IPS-20b (cell line): Measurements from ENCODE around the gene SMARCE1.

Experiments
- H3K27ac ChIP-seq: one replicate; pipeline ENCODE4 v1.5.1; 2013; ENCODE audit warnings: low read length
- H3K27me3 ChIP-seq: 2 replicates; pipeline ENCODE4 v1.6.1; 2013; ENCODE audit warnings: mild to moderate bottlenecking, low read length, inconsistent platforms; ENCODE audit not compliant: insufficient read depth
- H3K36me3 ChIP-seq: 2 replicates; pipeline ENCODE4 v1.6.1; 2013; ENCODE audit warnings: low read depth, mild to moderate bottlenecking, inconsistent platforms, low read length, moderate library complexity; ENCODE audit not compliant: insufficient read depth
- H3K4me1 ChIP-seq: 2 replicates; pipeline ENCODE4 v1.6.1; 2013; ENCODE audit warnings: mild to moderate bottlenecking, control low read depth, inconsistent platforms, low read length, moderate library complexity; ENCODE audit not compliant: insufficient read depth
- H3K4me3 ChIP-seq: 2 replicates; pipeline ENCODE4 v1.5.1; 2013; ENCODE audit warnings: mild to moderate bottlenecking, low read length, inconsistent platforms
- H3K9ac ChIP-seq: 2 replicates; pipeline ENCODE4 v1.6.1; 2013; ENCODE audit warnings: low read depth, mild to moderate bottlenecking, inconsistent platforms, low read length, moderate library complexity
- H3K9me3 ChIP-seq: 2 replicates; pipeline ENCODE4 v1.6.1; 2013; ENCODE audit warnings: mild to moderate bottlenecking, low read depth, low read length, inconsistent platforms; ENCODE audit not compliant: insufficient read depth

SMARCE1 gene

DNA sequence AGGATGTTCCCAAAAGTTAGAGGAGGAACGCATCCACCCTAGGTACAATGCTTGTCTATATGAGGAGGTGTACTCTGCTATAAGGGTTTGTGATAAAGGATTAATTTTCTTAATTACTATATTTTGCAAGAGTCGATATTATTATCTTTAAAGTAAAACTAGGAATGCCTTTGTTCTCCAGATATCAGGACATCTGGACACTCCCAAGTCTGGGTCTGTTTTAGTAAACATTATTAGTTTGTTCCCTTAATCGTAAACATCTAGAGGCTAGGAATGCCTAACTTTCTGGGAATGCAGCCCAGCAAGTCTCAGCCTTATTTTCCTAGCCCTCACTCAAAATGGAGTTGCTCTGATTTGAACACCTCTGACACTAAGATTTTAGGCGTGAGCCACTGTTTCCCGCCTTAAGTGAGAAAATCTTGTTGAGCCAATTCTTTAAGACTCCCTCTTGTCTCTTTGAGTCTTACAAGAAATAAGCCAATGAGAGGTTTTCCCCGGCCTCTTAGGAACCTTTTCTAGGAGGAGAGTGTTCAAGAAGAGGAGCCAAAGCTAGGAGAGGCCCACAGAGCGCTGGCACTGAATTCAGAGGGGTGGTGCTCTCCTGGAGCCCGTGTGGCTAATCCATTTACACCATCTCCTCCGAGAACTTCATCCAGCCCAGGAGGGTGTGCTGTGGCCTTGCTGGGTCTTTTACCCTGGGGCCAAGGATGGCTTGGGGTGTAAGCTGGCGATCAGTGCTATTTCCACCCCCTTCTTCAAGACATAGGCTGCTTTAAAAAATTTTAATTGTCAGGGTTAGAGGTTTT lies 40.9 kb downstream of the SMARCE1 start:
- Histone ChIP-seq H3K27me3 (no peaks in the 10 kb centered on the region), H3K9ac (no peak overlapping the region), H3K4me1 (no peaks in the 10 kb centered on the region), H3K4me3 (no peak overlapping the region), H3K27ac (no peak overlapping the region), H3K36me3 (no peaks in the 10 kb centered on the region), H3K9me3 (no peaks in the 10 kb centered on the region)

DNA sequence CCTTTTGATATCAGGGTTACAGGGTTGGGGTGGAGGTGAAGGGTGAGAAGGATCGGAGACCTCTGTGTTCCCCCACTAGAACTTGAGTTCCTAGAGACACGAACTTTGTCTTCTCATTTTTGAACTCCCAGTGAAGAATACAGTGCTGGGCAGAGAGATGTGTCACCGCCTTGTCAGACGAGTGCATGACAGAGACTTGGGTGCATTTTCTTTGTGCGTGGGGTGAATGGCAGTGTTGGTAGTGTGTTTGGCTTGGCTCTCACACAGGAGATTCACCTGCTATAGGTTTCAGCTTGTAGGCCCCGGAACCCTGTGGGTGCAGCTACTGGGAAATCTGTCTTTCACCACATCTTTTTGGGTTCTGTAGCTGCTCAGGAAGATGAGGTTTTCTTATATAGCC lies 42.3 kb downstream of the SMARCE1 start:
- no peak overlapping the region for H3K9ac ChIP-seq
- no peak overlapping the region for H3K27ac ChIP-seq
- H3K4me1 ChIP-seq = no peaks in the 10 kb centered on the region
- no peaks in the 10 kb centered on the region for H3K9me3 ChIP-seq
- no peaks in the 10 kb centered on the region for H3K27me3 ChIP-seq
- H3K4me3 ChIP-seq = no peak overlapping the region
- H3K36me3 ChIP-seq = no peaks in the 10 kb centered on the region

DNA sequence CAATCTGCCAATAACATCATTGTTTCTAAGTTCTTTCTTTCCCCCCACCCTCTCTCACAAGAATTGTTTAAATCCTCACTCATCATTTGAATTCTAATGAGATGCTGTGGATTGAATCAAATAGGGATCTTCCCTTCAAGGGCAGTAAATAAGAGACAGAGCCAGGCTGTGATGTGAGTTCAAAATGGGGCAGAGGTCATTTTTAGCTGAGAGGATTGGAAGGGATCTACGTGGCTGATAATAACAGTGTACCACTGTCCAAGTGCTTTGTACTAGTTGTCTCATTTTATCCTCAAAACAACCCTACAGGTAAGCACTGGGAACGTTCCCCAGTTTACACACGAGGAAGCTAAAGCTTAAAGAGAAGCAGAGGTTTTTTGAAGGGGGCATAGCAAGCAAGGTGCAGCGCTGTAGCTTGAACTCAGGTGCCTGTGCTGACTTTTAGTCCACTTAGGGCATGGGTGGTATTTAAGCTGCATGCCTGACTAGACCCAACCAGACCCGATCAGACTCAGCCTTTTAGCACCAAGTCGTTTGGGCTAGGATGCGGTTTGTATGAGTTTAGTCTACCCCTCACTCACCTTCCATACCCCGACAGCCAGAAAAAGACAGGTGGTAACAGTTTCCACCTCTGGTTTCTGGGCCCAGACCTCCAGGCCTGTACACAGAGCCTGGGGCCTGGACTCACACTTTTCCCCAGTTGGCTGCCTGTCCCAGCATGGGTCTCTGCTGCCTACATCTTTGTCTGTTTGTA lies 43.1 kb downstream of the SMARCE1 start:
- Histone ChIP-seq H3K27ac (no peak overlapping the region), H3K9ac (no peak overlapping the region), H3K9me3 (no peaks in the 10 kb centered on the region), H3K4me1 (no peaks in the 10 kb centered on the region), H3K36me3 (no peaks in the 10 kb centered on the region), H3K27me3 (no peaks in the 10 kb centered on the region), H3K4me3 (no peak overlapping the region)

DNA sequence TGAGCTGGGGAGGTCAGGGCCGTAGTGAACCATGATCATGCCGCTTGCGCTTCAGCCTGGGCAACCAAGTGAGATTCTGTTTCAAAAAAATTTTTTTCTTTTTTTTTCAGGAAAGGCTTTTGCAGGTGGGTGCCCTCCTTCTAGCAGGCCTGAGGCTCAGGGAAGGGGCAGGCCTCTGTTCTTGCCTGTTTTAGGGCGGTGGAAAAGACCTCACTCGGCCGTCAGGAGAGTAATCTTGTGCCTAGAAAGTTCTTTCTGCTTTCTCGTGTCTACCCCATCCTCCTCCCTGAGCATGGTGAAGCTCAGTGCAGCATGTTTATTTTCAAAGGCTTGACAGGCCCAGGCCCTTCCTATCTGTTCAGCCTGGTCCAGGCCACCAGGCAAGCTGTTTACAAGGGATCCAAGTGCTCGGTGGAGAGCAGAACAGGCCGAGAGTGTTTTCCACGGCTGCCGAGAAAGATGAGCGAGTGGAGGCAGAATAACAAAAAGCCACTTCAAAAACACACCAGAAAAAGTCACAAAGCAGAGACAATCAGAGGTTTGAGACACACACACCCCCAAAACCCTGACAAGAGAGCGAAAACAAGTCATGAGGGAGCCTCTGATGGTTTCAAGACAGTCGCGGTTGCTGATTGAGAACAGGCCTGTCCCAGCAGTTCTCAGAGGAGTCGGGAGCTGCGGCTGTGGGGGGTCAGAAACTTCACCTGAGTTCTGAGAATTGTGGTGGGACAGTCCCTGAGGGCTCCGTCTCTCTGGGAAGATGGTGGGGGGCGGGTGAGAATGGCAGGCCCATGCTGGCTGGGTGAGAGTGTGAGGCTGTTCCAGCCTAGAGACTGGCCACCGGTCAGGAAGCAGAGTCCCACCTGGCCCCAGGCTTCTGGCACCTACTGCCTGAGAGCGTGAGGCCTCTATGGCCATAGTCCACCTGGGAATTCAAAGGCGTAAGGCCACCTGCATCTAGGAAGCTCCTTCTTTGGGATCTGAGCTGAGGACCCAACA lies 44.9 kb downstream of the SMARCE1 start:
- H3K27ac ChIP-seq = no peak overlapping the region
- H3K27me3 ChIP-seq = no peaks in the 10 kb centered on the region
- H3K36me3 ChIP-seq = no peaks in the 10 kb centered on the region
- H3K9ac ChIP-seq = no peak overlapping the region
- no peaks in the 10 kb centered on the region for H3K4me1 ChIP-seq
- H3K9me3 ChIP-seq = no peaks in the 10 kb centered on the region
- H3K4me3 ChIP-seq = no peak overlapping the region

DNA sequence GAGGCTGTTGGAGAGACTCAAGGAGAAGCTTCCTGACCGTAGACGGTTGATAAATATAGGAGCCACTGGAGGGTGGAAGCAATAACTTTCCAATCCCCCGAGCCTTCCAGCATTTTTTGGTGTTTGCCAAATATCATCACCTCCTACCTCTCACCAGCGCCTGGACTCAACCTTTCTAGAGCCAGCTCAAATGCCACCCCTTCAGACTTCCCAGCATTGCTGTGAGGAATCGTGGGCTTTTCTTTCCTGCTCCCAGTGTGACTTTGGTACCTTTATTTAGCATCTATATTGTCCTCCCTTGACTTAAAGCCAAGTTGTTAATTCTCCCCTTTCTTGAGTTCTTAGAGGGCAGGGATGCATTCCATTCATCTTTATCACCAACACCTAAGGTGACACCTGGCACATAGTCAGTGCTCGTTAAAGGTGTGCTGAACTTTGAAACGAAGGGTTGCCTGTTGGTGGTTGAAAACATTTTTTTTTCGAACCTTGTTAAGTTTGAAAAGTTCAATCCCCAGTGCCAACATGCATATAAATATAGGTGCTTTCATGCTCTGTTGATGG lies 47.1 kb downstream of the SMARCE1 start:
- no peak overlapping the region for H3K9ac ChIP-seq
- H3K27me3 ChIP-seq = no peaks in the 10 kb centered on the region
- H3K4me3 ChIP-seq = no peak overlapping the region
- H3K4me1 ChIP-seq = no peaks in the 10 kb centered on the region
- no peak overlapping the region for H3K27ac ChIP-seq
- no peaks in the 10 kb centered on the region for H3K36me3 ChIP-seq
- no peaks in the 10 kb centered on the region for H3K9me3 ChIP-seq

DNA sequence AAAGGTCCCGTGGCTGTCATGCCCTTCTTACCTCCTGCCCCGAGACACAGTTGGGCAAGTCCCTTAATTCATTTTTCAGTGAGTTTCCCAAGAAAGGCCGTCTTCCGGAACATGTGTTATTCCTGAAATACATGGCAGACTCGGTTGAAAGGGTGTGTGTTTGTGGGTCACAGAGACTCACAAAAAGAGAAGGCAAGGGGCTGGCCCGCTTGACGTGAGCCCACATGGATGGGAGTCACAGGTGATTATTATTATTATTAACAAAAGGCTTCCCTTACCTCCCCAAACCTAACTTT lies 48.2 kb downstream of the SMARCE1 start:
- Histone ChIP-seq H3K4me3 (no peak overlapping the region), H3K9me3 (no peaks in the 10 kb centered on the region), H3K27ac (no peak overlapping the region), H3K27me3 (no peaks in the 10 kb centered on the region), H3K9ac (no peak overlapping the region), H3K4me1 (no peaks in the 10 kb centered on the region), H3K36me3 (no peaks in the 10 kb centered on the region)

DNA sequence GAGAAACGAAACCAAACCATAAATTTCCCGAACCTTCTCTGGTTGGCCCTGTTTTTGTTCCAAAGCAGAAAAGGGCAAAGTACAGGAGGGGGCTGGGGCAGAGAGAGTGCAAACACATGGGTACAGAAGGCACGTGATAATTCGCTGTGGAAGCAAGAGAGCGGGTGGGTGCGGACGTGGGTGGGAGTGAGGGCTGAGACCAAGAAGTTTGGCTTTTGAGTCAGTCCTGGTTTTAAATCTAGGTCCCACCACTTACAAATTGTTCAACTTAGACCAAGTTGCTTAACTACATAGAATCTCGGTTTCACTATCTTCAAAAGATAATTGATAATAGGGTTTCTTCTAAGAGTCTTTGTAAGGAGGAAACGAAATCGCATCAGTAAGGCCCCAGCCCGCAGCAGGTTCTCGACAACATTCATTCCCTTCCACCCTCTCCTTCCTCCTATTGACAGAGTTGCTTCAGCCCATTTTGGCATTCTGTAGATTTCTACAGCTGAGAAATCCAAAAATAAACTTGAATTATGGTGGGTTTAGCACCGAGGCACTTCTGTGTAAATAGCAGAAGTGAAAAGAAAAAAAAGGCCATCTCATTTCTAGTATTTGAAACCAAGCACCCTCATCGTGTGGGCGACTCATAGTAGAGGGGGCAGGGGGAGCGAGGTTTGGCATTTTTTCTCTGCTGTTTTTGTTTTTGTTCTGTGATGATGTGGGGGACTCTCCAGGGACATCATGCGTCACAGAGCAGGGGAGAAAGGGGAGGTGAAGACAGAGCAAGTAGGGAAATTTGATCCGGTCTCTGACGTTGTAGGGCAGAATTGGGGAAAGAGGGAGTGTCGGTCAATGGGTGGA lies 48.8 kb downstream of the SMARCE1 start:
- no peaks in the 10 kb centered on the region for H3K27me3 ChIP-seq
- H3K4me1 ChIP-seq = no peaks in the 10 kb centered on the region
- H3K27ac ChIP-seq = no peak overlapping the region
- no peaks in the 10 kb centered on the region for H3K9me3 ChIP-seq
- no peaks in the 10 kb centered on the region for H3K36me3 ChIP-seq
- H3K9ac ChIP-seq = no peak overlapping the region
- no peak overlapping the region for H3K4me3 ChIP-seq

DNA sequence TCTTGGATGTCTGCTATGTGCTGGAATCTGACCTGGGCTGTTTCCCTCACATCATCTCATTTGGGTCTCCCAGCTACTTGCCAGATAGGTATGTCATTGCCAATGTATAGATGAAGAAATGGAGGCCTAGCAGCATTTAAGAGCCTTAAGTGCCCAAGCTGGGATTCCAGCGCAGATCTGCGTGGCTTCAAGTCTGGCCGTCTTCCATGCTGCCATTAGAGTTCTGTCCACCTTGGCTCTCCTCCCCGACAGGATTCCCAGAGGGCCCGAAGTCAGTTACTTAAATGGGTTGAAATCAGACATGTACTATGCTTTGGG lies 49.4 kb downstream of the SMARCE1 start:
- Histone ChIP-seq H3K4me1 (no peaks in the 10 kb centered on the region), H3K4me3 (no peak overlapping the region), H3K36me3 (no peaks in the 10 kb centered on the region), H3K27me3 (no peaks in the 10 kb centered on the region), H3K27ac (no peak overlapping the region), H3K9me3 (no peaks in the 10 kb centered on the region), H3K9ac (no peak overlapping the region)

DNA sequence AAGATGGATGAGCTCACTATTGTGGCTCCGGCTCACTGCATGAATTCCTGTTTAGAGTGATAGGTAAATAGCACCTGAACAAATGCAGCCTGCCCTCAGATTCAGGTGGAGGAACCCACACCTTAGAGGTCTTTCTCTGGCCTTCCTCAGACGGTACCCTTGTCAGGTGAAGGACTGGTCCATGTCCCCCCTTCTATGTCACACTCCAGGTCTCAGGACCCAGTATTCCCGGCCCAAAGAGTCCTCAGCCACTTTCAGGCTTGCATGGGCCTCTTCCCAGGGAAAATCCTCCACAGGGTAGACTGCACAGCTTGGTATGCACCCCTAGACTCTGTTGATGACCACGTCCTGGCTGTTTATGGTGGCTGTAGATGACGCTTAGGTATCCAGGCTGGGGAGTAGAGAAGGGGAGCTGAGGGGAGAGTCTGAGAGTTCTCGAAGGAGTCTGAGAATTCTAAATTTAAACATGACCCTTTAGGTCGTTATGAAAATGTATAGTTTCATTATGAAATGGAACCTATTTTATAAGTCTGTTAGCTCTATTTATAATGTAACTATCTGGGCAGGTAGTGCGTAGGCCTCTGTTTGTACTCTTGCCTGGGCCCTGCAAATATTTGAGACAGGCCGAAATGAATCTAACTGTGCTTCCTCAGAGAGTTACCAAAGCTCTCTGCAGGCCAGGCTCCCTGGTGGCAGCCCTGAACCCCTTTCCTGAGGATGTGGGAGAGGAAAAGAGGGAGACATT lies 49.9 kb downstream of the SMARCE1 start:
- H3K36me3 ChIP-seq = no peaks in the 10 kb centered on the region
- no peaks in the 10 kb centered on the region for H3K9me3 ChIP-seq
- H3K9ac ChIP-seq = no peak overlapping the region
- H3K27ac ChIP-seq = no peak overlapping the region
- H3K4me1 ChIP-seq = no peaks in the 10 kb centered on the region
- H3K27me3 ChIP-seq = no peaks in the 10 kb centered on the region
- H3K4me3 ChIP-seq = no peak overlapping the region

DNA sequence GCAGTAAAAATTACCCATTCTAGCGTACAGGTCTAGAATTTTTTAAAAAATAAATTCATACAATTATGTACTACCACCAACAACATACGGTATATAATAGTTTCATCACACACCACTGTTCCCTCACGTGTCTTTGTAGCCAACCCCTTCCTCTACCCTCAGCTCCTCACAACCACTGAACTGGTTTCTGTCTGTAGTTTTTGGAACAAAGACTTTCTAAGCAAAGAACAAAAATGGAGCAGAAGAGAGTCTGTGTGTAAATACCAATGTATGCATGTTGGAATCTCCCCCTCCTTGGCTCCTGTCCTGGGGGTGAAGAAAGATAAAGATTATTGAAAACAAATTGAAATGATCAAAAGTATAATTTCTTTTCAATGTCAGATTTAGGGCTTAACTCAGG lies 50.5 kb downstream of the SMARCE1 start:
- no peaks in the 10 kb centered on the region for H3K9me3 ChIP-seq
- no peak overlapping the region for H3K9ac ChIP-seq
- no peaks in the 10 kb centered on the region for H3K27me3 ChIP-seq
- H3K27ac ChIP-seq = no peak overlapping the region
- H3K4me1 ChIP-seq = no peaks in the 10 kb centered on the region
- no peaks in the 10 kb centered on the region for H3K36me3 ChIP-seq
- no peak overlapping the region for H3K4me3 ChIP-seq
